ENCODE results near the gene TENT4A. TPM values are rescaled to one million over a fixed set of nuclear protein-coding genes. Genes with fewer than 3 reads are reported as not detected.

Gene TENT4A
- total and polyA plus RNA-seq, 2 of the 4 experiments (the other 2 are of a cell fraction), result 5.9 to 17.2 TPM

DNA sequence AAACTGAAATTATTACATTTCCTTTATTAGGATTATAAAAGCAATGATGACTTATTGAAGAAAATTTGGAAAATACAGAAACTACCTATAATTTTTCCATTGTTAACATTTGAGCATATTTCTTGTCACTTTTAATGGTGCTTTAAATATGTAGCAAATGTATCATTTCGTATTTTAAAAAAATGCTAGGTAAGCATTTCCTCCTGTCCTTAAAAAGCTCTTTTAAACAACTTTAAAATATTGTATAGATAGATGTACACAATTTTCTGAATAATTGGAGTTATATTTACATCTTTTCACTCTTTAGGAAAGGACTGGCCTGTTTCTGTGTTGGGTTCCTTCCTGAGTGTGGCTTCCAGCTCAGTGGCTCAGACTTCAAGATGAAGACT, 15.6 kb downstream of the TENT4A start:
- Histone ChIP-seq H3K23ac (ENCODE audit: low read depth, low read length) (no peak overlapping the region), H2BK15ac (ENCODE audit: low read depth, low read length) (no peak overlapping the region), H3K4me2 (ENCODE audit: low read depth, low read length) (no peak overlapping the region), H3K9ac (ENCODE audit: low read depth, low read length) (no peak overlapping the region), H2BK20ac (ENCODE audit: low read depth, low read length) (no peak overlapping the region), H3K9me1 (ENCODE audit: insufficient read depth, low read length) (peaks cover 47% of the 10 kb centered on the region), H3K14ac (replicated peaks; ENCODE audit: low read depth, low read length) (no peak overlapping the region), H4K8ac (ENCODE audit: low read depth in 2 of 2, low read length in 2 of 2) (peak overlapping the region in 1 of 2 experiments; percentile 35; a peak in 1 of 4 replicates), H2BK120ac (ENCODE audit: low read depth, low read length) (no peak overlapping the region), H3K18ac (ENCODE audit: low read depth, low read length) (no peak overlapping the region), H4K5ac (ENCODE audit: low read depth, low read length) (no peak overlapping the region), H4K91ac (ENCODE audit: insufficient read depth, low read depth, low read length) (no peak overlapping the region), H2AK9ac (replicated peaks; ENCODE audit: low read depth, low read length, poor library complexity) (no peak overlapping the region), H2AK5ac (ENCODE audit: low read depth, low read length) (no peak overlapping the region), H4K20me1 (ENCODE audit: insufficient read depth, low read length) (peaks cover 60% of the 10 kb centered on the region), H3K36me3 (ENCODE audit: control insufficient read depth, insufficient read depth, low read length) (peaks cover 5% of the 10 kb centered on the region), H3K27me3 (ENCODE audit: control insufficient read depth, insufficient read depth, low read length) (no peaks in the 10 kb centered on the region), H2BK5ac (ENCODE audit: low read depth, low read length, poor library complexity, severe bottlenecking) (no peak overlapping the region), H3K4ac (ENCODE audit: low read depth, low read length) (no peak overlapping the region), H3K4me3 (ENCODE audit: insufficient read depth, low read depth, low read length) (no peak overlapping the region), H3K27ac (ENCODE audit: insufficient read depth, low read length) (no peak overlapping the region), H3K4me1 (ENCODE audit: control insufficient read depth, insufficient read depth, low read length) (peaks cover 51% of the 10 kb centered on the region), H3K9me3 (ENCODE audit: control insufficient read depth, insufficient read depth, low read length) (no peaks in the 10 kb centered on the region), H2AFZ (replicated peaks; ENCODE audit: low read length, poor library complexity) (no peak overlapping the region), H3K79me1 (ENCODE audit: low read depth in 1 of 2, low read length in 2 of 2) (peaks cover 10 to 62% of the 10 kb centered on the region in 2 experiments; a peak in 3 of 4 replicates), H3K56ac (ENCODE audit: extremely low read depth, insufficient read depth, low read length) (no peak overlapping the region)
- ChIA-PET CTCF (no interaction called here), POLR2A (ENCODE audit: unreplicated experiment) (no interaction called here)
- TF ChIP-seq BHLHE40 (IDR thresholded peaks at IDR 0.05; ENCODE audit: low read depth, low read length) (no peak), MAFK (IDR thresholded peaks at IDR 0.05; ENCODE audit: low read depth, low read length) (peak; percentile 94), CHD1 (IDR thresholded peaks at IDR 0.05; ENCODE audit: low read depth, low read length) (no peak)
- no CpG with 5 or more reads among the region's 1 CpG for WGBS, 2 experiments (ENCODE audit: extremely low coverage in 2 of 2, insufficient read length in 1 of 2)
- in situ Hi-C loops (cut with MboI; ENCODE audit: low sequenced_read_pairs), result loop anchor here (25.0 kb wide), 1 partner anchor 1241 kb away; no protein-coding TSS in a partner anchor
- BruUV-seq (replicated peaks), result no TSS peak
- DNase-seq (no peak), ATAC-seq (ENCODE audit: low read depth) (no peak)
- dilution Hi-C loops (cut with HindIII; ENCODE audit: low sequenced_read_pairs, unreplicated experiment), result no loop called here
- intact Hi-C loops (cut with micrococcal nuclease), result no loop called here
